KMS-11 (cell line): ENCODE data around the gene CACNG5.

Source experiments
- H2AFZ ChIP-seq: fragments of 200-600 bp; sonication (generic); 2 replicates; pipeline ENCODE4 v1.6.1; 2016; ENCODE audit warnings: antibody characterized with exemption, mixed run types, low read depth
- H3K27ac ChIP-seq: fragments of 200-600 bp; sonication (generic); 2 replicates; pipeline ENCODE4 v1.6.1; 2016; ENCODE audit warnings: mild to moderate bottlenecking, mixed run types
- H3K27me3 ChIP-seq: fragments of 200-600 bp; sonication (generic); 2 replicates; pipeline ENCODE4 v1.6.1; 2017; ENCODE audit warnings: mild to moderate bottlenecking, low read depth, mixed run types, moderate library complexity; ENCODE audit not compliant: insufficient read depth
- H3K36me3 ChIP-seq: fragments of 200-600 bp; sonication (generic); 2 replicates; pipeline ENCODE4 v1.6.1; 2017; ENCODE audit warnings: mild to moderate bottlenecking, mixed run types; ENCODE audit not compliant: insufficient read depth
- H3K4me1 ChIP-seq: fragments of 200-600 bp; sonication (generic); 2 replicates; pipeline ENCODE4 v1.6.1; 2016; ENCODE audit warnings: mild to moderate bottlenecking, low read depth, mixed run types; ENCODE audit not compliant: poor library complexity, severe bottlenecking
- H3K4me2 ChIP-seq: fragments of 200-600 bp; sonication (generic); 2 replicates; pipeline ENCODE4 v1.7.0; 2016; ENCODE audit warnings: mild to moderate bottlenecking, mixed run types
- H3K4me3 ChIP-seq: fragments of 200-600 bp; sonication (generic); IDR thresholded peaks from 2 replicates; pipeline ENCODE4 v1.6.1; 2017; ENCODE audit warnings: low read depth, low read length, mixed read lengths; ENCODE audit not compliant: insufficient read depth
- H3K79me2 ChIP-seq: fragments of 200-600 bp; sonication (generic); 2 replicates; pipeline ENCODE4 v1.6.1; 2016; ENCODE audit warnings: low read depth, mixed run types; ENCODE audit not compliant: insufficient read depth
- H3K9ac ChIP-seq: fragments of 200-600 bp; sonication (generic); 2 replicates; pipeline ENCODE4 v1.6.1; 2016; ENCODE audit warnings: mild to moderate bottlenecking, mixed run types
- H4K20me1 ChIP-seq: fragments of 200-600 bp; sonication (generic); 2 replicates; pipeline ENCODE4 v1.6.1; 2016; ENCODE audit warnings: mild to moderate bottlenecking, mixed run types; ENCODE audit not compliant: insufficient read depth
- CTCF ChIP-seq: fragments of 200-600 bp; sonication (generic); conservative IDR thresholded peaks from 2 replicates; pipeline ENCODE4 v1.6.1; 2017; ENCODE audit warnings: low read depth, mild to moderate bottlenecking, antibody characterized with exemption, low read length, moderate library complexity, mixed read lengths

Gene CACNG5

GRCh38 chr17:66910651-66911285 is 75.9 kb downstream of the CACNG5 start:
- H3K9ac ChIP-seq = no peak overlapping the region
- no peak for TF ChIP-seq CTCF
- no peak overlapping the region for H3K27ac ChIP-seq
- no peaks in the 10 kb centered on the region for H3K79me2 ChIP-seq
- H2AFZ ChIP-seq = no peak overlapping the region
- no peak overlapping the region for H3K4me3 ChIP-seq
- H3K36me3 ChIP-seq = no peaks in the 10 kb centered on the region
- no peaks in the 10 kb centered on the region for H3K27me3 ChIP-seq
- no peaks in the 10 kb centered on the region for H3K4me1 ChIP-seq
- no peaks in the 10 kb centered on the region for H4K20me1 ChIP-seq
- no peak overlapping the region for H3K4me2 ChIP-seq

GRCh38 chr17:66915204-66915611 is 80.3 kb downstream of the CACNG5 start:
- Histone ChIP-seq H3K27me3 (no peaks in the 10 kb centered on the region), H3K27ac (no peak overlapping the region), H3K36me3 (no peaks in the 10 kb centered on the region), H3K4me1 (no peaks in the 10 kb centered on the region), H4K20me1 (no peaks in the 10 kb centered on the region), H3K4me2 (no peak overlapping the region), H3K79me2 (no peaks in the 10 kb centered on the region), H3K9ac (no peak overlapping the region), H3K4me3 (no peak overlapping the region), H2AFZ (no peak overlapping the region)
- no peak for TF ChIP-seq CTCF

GRCh38 chr17:66915792-66916191 is 80.9 kb downstream of the CACNG5 start:
- H3K4me1 ChIP-seq = no peaks in the 10 kb centered on the region
- no peak overlapping the region for H3K4me2 ChIP-seq
- no peaks in the 10 kb centered on the region for H3K36me3 ChIP-seq
- H3K27ac ChIP-seq = no peak overlapping the region
- no peaks in the 10 kb centered on the region for H4K20me1 ChIP-seq
- no peaks in the 10 kb centered on the region for H3K27me3 ChIP-seq
- no peak overlapping the region for H2AFZ ChIP-seq
- no peaks in the 10 kb centered on the region for H3K79me2 ChIP-seq
- no peak overlapping the region for H3K4me3 ChIP-seq
- TF ChIP-seq CTCF = no peak
- H3K9ac ChIP-seq = no peak overlapping the region

GRCh38 chr17:66916946-66917345 is 82.0 kb downstream of the CACNG5 start:
- H3K27me3 ChIP-seq = no peaks in the 10 kb centered on the region
- H3K9ac ChIP-seq = no peak overlapping the region
- no peak overlapping the region for H3K27ac ChIP-seq

More at GRCh38 chr17:66916946-66917345, 82.0 kb downstream of the CACNG5 start:
- Histone ChIP-seq H3K4me3 (no peak overlapping the region), H3K4me2 (no peak overlapping the region), H3K79me2 (no peaks in the 10 kb centered on the region), H2AFZ (no peak overlapping the region), H3K4me1 (no peaks in the 10 kb centered on the region), H3K36me3 (no peaks in the 10 kb centered on the region), H4K20me1 (no peaks in the 10 kb centered on the region)
- TF ChIP-seq CTCF = no peak
